GM21447 (cell line): ENCODE measurements around the gene PNMA8B.

ENCODE experiments used
- ATAC-seq: cut with Tn5 transposase; IDR thresholded peaks from one replicate; pipeline ENCODE4 v1.9.1; 2021; ENCODE audit not compliant: unreplicated experiment

The PNMA8B gene

DNA sequence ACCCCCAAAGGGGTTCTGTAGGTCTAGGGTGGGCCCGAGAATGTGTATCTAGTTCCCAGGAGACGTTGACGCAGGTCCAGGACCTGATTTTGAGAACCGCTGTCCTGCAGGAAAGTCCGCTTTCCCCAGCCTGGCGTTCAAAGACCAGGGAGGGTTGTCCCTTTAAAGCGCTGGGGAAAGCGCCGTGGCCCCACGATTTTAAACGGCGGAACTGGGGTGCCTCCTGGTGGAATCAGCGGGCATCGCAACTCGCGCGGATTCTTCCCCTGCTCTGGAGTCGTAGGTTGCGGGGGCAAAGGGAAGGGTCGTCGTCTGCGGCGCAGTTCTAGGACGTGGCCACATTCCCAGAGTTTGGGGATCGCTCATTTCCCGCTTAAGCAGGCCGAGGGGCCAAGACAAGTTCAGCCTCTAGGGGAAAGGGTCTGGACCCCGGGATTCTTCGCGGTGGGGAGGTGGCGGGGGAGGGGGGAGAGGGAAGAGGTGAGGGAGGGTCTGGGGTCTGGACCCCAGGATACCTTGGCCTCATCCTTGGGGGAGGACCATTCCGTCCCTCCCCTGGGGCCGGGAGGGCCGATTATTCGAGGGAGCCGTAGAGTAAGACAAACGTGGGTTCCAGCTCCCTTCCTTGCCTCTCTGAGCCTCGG is 7.7 kb downstream of the PNMA8B start:
- no peak for ATAC-seq

DNA sequence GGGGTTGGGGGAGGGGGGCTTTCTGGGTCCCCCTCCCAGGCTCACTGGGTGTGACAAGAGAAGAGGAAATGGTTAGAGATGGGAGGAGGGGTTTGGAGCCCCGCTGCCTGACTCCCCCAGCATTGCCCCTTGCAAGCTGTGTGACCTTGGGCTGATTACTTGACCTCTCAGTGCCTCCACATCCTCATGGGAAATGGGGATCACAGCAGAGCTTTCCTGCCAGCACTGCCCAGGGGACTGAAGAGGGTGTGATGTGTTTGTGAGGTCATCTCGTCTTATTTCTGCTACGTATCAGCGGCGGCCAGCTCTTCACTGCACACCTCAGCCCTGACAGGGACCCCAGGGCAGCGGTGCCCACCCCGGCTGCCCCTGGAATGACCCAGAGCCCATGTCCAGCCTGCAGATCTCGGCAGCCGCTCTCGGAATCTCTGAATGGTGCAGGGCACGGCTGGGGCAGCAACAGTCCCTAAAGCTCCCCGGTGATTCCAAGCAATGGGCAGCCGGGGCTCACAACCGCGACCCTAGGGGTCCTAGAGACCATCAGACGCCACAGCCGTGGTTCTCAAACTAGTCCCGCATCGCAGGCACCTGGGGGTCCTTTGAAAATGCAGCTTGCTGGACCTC is 8.4 kb downstream of the PNMA8B start:
- ATAC-seq, result no peak

DNA sequence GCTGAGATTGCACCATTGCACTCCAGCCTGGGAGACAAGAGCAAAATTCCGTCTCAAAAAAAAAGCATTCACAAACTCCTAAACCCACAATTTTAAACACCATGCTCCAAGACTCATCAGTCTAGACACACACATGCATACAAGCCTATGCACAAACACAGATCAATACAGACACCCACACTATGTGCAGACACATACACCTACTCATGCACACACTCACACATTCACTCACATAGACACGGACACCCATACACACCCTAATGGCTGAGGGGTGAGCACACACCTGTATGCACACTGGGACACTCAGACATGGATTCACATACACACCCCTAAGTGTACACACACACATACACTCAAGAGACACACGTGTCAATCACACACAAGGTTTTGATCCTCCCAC is 9.3 kb downstream of the PNMA8B start:
- no peak for ATAC-seq

DNA sequence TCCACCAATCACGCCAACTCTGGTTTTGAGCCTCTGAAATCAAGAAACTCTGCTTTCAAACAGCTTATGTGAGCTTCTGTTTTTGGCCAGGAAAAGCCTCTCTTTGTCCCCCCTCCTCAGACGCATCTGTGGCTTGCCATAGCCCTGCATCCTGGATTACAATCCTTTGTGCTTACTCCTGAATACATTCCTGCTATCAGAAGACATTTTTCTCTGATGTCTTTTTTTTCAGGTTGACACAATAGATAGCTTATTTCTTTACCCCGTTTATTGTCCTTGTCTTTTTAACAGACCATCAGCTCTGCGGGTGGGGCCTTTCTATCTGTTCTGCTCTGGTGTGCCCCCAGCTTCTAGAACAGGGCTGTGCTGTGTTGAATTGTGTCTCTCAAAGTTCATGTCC is 11.0 kb downstream of the PNMA8B start:
- ATAC-seq, result no peak

DNA sequence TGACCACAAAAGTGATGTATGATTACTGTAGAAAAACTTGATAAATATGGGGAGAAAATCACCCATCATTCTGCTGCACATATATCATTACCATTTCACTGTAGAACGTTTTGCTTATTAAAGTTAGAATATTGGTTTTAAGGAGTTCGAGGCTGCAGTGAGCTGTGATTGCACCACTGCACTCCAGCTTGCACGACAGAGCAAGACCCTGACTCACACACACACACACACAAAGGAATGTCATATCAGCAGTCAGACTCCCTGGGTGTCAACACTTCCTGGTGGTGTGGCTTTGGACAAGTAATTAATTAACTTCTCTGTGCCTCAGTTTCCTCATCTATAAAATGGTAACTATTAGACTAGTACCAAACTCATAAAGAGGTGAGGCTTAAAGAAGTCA is 13.0 kb downstream of the PNMA8B start:
- no peak for ATAC-seq

DNA sequence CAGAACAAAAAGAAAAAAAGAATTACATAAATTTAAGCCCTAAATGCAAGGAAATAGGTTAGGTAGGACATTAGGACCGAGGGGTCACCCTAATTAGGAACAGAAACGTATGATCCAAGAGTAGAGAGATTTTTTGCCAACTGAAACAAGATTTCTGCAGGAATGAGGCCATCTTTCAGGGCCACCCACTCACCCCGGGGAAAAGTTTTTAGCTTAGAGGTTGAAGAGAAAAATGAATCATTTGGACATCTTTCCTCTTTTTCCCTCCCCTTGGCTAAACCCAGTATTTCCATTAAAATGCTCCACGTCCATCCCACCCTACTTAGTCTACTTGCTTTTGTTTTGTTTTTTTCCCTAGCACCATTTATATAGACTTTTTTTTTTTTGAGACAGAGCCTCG is 13.7 kb downstream of the PNMA8B start:
- ATAC-seq, result no peak

DNA sequence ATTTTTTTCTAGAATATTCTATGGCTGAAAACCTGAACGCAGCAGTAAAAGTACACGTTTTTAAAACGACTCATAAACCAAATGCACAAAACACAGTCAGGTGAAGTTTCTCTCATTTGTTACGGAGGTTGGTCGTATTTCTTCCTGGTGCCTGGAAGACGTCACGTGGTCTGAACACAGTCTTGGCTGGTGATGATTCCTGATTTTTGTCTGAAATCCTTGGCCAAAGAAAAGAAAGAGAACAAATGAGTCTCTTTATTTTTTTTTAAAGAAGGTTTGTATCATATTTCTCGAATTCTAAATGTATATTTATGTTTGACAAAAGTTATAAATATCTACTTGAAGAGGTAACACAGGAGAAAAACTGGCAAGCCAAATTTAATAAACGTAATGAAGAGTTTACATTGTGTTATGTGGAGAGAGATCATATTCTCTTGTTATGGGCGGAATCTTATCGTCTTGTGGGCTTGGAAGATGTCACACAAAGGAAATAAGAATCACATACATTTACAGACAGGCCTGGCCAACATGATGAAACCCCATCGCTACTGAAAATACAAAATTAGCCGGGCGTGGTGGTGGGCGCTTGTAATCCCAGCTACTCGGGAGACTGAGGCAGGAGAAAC is 14.3 kb downstream of the PNMA8B start:
- ATAC-seq, result no peak

DNA sequence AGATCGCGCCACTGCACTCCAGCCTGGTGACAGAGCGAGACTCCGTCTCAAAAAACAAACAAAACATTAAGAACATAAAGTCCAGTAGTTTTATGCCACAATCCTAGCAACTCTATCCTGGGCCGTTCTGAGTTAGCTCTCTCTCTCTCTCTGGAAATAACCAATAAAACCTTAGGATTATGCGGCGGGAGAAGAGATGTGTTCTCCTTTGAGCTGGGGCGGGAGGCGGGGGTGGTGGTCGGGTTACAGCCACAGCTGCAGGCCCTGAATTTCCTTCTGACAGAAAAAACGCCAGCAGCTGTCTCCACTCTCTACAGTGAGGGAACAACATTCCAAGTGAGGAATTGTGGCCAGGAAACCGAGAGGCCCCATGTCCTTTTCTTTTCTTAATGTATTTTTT is 15.3 kb downstream of the PNMA8B start:
- no peak for ATAC-seq

DNA sequence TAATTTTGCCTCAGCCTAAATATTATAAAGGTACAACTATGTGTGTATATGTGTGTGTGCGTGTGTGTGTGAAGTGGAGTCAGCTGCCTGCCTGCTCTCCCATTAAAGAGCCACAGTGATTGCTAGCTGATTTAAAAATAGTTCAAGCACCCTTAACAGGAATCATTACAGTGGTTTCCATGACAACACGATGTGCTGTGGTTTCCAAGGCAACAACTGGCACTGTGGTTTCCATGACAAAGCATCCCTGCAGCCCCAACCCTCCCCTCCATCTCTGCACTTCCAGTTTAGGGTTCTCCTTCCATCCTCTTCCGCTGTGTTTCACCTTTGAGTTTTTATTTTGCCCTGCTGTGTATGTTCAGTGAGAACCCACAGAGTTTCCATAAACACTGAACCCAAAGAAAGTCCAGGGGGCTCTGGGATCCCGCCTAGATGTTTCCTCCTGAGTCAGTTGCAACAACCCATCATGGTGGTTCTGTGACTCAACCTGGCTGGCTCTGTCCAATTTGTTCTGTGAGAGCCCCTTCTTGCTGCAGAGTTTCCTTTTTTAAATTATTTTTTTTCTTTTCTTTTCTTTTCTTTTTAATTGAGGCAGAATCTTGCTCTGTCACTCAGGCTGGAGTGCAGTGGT is 17.2 kb downstream of the PNMA8B start:
- ATAC-seq, result no peak

DNA sequence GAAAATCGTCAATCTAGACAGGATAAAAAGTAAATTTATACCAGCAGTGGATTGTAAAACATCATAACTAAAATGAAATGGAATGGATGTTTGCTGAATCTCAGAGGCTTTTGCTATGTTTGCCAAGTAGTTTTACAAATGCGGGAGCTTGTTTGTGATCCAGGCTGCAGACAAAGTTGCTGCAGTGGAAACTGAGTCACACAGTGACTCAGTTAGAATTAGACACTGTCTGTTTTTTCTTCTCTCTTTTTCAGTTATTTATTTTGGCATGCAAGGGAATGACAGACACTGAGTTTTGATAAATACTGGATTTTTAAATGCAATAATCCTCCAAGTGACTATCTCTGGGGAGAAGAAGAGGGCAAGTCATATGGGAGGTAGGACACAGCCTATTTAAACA is 19.7 kb downstream of the PNMA8B start:
- ATAC-seq, result no peak

DNA sequence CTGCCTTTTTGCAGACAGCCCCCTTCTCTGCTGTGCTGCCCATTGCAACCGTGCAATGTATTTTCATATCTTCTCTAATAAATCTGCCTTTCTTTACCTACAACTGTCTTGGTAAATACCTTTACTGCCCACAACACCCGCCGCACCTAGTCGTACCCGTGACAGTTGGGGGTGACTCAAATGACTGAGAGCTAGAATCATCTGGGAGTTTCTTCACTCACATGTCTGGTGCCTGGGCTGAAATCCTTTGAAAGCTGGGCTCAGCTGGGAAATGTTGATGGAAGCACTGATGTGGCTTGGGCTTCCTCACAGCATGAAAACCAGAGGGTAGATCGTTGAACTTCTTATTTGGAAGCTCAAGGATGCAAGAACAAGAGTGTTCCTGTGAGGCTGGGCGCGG is 21.5 kb downstream of the PNMA8B start:
- no peak for ATAC-seq

DNA sequence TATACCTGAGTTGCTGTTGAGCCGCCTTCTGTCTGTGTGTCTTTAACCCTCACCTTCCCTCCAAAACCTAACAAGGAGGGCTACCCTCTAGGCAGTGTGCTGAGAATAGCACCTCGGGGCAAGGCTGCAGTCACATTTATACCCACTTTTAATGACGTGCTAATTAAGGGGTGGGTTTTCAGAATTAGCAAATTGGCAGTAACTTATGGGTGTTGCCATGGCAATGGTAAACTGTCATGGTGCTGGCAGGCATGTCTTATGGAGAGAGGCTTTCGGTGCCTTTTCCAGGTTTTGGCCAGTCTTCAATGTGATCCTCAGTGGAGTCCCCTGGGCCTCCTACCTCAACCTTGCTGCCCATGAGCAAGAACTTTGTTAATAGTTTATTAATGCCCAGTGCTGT is 23.1 kb downstream of the PNMA8B start:
- ATAC-seq, result no peak

DNA sequence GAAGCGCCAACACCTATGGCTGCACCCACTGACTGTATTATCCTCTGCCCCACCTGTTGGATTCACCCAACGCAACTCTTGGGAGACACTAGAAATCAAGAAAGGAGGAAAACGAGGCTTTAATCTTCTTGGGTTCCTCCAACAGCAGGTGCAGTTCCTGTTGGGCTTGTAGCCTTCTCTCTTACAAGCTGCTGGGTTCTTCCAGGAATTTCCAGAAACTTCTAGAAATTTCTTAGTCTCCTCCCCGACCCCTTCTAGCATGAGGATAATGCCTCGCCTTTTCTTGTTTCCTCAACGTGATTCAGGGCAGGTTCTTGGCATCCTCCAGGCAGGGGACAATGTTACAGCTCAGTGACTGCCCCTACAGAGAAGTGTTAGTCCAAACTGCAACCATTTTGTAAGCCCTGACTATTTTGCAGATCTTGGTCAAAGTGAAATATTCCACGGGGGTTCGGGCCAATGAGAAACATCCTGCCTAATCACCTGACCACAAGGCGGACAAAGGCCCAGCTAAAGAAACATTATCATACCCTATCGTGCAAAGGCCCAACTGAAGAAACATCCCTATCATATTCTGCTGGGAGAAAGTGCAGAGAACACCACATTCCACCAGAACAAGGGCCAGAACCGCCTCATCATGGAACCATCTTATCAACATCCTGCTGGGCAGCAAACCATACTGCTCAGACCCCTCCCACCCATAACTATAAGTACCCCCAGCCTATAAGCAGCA is 23.7 kb downstream of the PNMA8B start:
- no peak for ATAC-seq

DNA sequence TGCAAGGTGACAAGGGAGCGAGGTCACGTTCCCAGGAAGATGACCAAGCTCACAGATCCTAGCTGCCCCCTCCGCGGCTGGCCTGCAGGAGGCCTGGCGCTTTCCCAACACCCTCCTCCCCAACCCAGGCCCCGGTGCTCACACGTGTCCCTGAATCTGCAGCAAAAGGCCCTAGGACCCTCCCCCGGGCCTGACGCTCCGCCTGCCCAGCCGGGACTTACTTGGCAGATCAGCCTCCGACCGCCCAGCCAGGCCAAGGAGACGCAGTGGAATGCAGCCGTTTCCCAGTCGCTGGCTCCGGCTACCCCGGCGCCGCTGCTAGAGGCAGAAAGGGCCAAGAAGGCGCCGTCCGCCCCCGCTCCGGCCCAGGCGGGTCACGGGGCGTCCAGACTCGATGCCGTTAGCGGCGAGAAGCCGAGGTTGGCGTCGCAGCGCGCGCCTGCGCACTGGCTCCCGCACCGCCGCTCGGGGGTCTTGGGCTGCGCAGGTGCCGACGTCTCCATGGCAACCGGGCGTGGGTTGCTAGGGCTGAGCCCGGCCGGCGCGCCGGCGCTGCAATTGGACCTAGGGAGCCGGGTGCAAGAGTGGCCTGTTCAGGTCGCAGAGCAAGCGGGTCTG is 24.4 kb downstream of the PNMA8B start, which contains the start of gene PNMA8A:
TSS of gene PNMA8A (minus strand) at position 448 of the 618 bp plus-strand sequence. CDS start 528 bp downstream, outside the sequence.
- no peak for ATAC-seq

DNA sequence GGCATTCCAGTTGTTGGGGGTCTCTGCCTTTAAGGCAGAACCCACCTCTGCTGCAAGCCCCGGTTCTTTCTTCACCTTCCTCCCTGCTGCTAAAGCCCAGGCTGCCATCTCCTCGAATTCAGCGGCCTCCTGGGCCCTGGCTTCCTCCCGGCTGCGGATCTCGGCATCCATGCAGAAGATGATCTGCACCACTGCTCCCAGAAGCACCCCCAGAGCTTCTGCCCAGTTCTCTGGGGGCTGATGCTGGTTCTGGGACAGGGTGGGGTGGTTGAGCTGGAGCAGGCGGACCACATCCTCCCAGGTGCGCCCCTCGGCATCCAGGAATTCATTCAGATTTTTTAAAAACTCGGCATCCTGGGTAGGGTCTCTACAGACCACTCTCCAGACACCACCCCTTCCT is 25.3 kb downstream of the PNMA8B start:
- no peak for ATAC-seq

DNA sequence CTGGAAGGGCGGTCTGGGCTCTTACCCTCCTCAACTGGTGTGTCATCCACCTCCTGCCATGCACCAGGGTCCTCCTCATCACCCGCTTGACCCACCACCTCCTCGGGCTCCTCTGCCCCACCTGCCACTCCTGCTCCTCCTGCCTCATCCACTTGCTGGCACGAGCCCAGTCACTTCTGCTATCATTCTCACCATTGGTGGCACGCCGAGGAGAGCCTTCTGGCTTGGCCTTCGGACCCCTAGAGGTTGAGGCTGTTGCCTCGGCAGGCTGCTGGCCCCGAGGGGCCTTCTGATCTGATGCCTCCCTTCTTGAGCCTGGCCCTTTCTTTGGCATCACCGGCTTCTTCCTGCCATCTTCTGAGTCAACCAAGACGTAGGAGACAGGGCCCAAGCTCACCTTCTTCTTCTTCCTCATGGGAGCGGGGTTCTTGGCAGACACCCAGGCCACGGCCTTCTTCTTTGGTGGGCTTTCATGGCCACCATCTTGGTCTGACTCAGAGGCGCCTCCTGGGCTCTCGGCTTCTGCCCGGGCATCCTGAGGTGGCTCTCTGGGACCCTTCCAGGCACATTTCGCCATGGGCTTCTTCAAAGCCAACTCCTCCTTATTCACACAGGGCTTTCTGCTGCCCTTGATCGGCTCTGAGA is 26.0 kb downstream of the PNMA8B start:
- ATAC-seq, result no peak

DNA sequence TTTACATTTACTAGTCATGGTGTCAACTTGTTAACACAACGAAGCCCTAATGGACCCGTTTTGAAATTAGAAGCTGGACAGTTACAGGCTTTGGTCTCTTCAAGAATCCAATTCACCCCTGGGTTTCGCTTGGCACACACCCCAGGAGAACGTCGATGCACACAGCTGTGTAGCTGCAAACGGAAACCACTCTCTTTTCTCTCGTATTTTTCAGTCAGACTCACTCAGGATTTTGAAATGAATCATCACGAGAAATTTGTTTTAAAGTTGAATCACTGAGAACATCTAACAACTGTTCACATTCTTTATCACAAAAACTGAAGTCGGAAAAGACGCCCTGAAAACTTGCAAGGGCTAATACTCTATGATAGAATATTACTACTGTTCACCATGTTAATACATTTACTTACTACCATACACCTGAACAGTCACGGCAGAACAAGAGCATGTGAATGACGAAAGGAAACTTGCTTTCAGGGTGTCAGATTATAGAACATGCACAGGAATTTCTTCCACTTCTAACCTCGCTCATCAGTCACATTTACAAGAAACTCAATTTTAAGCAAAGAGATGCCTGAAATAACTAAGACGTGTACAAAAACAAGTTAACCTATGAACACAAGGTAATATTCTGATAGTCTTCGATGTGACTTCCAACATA is 29.0 kb downstream of the PNMA8B start:
- no peak for ATAC-seq

DNA sequence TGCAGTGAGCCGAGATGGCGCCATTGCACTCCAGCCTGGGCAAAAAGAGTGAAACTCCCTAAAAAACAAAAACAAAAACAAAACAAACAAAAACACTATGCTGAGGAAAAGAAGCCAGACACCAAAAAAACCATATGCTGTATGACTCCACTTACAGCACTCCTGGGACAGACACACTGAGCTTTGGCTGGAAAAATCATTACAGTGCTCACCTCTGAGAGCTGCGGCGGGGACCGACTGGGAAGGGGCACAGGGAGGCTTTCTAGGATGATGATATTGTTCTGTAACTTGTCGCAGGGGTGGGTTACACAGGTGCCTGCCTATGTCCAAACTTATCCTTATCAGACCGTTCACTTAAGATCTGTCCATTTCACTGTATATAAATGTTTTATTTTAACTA is 32.2 kb downstream of the PNMA8B start:
- ATAC-seq, result no peak

DNA sequence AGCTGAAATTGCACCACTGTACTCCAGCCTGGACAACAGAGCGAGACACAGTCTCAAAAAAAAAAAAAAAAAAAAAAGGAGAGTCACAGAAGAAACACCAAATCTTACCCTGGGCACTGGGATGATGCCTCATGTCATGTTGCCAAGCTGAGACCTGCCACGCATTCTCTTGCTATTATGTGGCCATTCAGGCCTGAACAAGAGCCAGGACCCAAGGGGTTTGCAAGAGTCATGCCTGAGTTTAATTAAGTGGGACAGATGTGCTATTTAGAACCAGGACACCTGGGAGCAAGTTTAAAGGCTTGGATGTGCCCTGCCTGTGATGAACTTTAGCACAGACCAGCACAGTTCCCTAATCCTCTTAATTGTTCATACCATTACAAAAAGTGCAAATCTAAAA is 34.1 kb downstream of the PNMA8B start:
- no peak for ATAC-seq

DNA sequence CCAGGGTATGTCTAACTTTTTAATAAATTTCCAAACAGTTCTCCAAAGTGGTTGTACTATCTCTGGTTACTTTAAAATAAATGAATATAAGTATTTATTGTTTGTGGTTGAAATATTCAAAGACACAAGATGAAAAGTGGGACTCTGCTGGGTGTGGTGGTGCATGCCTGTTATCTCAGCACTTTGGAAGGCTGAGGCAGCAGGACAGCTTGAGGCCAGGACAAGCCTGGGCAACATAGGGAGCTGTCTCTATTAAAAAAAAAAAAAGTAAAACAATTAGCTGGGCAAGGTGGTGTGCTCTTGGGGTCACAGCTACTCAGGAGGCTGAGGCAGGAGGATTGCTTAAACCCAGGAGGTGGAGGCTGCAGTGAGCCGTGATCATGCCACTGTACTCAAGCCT is 34.7 kb downstream of the PNMA8B start:
- no peak for ATAC-seq
